Stimulated activated CD8-positive, alpha-beta memory T cell treated with anti-CD3 and anti-CD28 coated beads, Interleukin-12 subunit alpha, Interleukin-12 subunit beta, amount 100 ng/mL, for 24 hours (primary cell): ENCODE measurements around the gene GABRP.
"Not testable (repeated sequence)": the region's sequence is repeated elsewhere in the genome, so short reads cannot be mapped to it uniquely, and the experiment has no call there.

Experiments
- DNase-seq: peaks from one replicate; pipeline ENCODE4 v3.0.0-alpha.2; 2020; ENCODE audit errors: extremely low read depth

GABRP gene

DNA sequence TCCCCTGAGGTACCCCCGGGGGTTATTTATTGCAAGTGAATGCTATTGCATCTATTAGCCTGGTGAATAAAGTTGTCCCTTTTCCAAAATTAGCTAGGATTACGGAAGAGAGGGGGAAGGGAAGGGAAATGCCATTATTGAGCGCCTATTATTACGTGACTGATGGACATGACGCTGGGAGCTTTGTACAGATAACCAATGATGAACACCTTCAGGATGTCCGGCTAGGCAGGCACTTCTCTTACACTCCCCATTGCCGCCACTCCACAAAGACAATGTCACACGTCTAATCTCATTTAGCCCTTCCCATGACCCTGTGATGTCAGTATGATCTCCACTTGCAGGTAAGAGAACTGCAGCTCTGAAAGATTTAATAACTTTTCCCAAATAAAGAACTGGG is 9.4 kb downstream of the GABRP start:
- DNase-seq: no peak

DNA sequence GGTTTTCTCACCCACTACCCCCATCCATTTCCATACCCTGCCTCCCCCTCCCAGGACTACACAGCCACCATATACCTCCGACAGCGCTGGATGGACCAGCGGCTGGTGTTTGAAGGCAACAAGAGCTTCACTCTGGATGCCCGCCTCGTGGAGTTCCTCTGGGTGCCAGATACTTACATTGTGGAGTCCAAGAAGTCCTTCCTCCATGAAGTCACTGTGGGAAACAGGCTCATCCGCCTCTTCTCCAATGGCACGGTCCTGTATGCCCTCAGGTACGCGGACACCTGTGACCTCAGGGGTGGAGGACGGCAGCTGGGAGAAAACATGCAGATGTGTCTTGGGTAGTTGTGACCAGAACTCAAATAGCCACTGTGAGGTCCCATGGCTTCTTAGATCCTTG is 11.6 kb downstream of the GABRP start:
- DNase-seq: no peak

DNA sequence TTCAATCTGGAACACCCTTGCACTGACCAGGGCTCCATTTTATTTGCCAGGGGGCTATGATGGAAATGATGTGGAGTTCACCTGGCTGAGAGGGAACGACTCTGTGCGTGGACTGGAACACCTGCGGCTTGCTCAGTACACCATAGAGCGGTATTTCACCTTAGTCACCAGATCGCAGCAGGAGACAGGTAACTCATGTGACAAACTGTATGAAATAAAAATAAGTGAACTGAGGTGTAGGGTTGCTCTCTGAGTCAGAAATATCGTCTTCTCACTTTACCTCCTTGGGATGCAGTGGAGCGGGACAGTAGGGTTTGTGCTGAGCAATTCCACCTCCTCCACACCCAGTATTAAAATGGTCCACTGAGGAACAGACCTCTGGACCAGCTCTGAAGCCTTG is 22.1 kb downstream of the GABRP start:
- no peak for DNase-seq

DNA sequence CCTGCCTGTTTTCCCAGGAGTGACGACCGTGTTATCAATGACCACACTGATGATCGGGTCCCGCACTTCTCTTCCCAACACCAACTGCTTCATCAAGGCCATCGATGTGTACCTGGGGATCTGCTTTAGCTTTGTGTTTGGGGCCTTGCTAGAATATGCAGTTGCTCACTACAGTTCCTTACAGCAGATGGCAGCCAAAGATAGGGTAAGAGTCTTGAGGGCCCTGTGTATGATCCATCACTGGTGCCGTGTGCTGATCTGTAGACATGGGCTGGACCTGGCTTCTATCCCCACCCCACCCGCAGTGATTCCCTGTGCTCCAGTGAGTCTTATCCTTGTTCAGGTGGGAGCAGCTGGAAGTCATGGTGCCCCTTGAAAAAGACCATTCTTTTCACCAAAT is 26.0 kb downstream of the GABRP start:
- DNase-seq: no peak

DNA sequence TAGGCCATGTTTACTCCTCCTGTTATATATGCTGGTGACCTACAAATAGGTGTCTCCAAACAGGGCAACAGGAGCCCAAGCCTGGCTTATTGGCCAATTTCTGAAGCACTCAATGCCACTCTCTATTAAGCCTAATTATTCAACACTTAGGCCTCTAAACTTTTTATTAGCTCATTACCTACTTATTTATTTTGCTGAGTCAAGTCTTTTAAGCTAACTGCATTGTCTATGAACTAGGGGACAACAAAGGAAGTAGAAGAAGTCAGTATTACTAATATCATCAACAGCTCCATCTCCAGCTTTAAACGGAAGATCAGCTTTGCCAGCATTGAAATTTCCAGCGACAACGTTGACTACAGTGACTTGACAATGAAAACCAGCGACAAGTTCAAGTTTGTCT is 28.2 kb downstream of the GABRP start:
- DNase-seq: no peak

DNA sequence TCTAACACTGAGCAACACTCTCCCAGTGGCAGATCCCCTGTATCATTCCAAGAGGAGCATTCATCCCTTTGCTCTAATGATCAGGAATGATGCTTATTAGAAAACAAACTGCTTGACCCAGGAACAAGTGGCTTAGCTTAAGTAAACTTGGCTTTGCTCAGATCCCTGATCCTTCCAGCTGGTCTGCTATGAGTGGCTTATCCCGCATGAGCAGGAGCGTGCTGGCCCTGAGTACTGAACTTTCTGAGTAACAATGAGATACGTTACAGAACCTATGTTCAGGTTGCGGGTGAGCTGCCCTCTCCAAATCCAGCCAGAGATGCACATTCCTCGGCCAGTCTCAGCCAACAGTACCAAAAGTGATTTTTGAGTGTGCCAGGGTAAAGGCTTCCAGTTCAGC is 29.7 kb downstream of the GABRP start:
- DNase-seq: no peak

DNA sequence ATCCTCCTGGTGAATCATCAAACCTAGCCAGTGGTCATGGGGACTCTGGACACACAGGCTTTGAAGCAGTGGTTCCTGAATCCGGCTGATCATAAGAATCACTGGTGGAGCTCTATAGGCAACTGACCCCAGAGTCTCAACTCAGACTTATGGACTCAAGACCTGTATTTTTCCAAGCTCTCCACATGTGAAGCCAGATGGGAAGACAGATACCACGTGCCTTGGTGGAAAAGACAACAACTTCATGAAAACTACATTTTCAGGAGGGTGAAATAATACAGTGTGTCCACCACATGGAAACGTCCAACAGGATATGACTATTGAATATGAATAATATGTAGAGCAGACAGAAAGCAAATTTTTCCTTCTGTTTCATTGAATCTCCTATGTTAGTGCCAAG is 33.7 kb downstream of the GABRP start:
- no peak for DNase-seq

DNA sequence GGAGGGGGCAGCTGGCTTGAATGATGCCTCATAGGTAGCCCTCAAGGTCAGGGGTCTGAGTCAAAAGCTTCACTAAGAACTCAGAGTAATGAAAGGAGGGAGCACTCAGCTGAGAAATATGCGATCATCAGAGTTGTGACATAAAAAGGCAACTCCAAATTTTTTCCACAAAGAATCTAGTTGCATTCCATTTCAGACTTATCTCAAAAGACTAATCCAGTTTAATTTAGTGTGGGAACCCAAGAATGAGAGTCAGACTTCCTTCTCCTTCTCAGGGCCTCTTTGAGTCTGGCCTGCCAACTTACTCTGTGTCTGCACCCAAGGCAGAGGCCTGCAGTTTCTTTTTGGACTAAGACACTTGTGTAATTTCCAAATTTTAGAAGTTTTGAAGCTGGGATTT is 34.7 kb downstream of the GABRP start:
- DNase-seq: no peak

DNA sequence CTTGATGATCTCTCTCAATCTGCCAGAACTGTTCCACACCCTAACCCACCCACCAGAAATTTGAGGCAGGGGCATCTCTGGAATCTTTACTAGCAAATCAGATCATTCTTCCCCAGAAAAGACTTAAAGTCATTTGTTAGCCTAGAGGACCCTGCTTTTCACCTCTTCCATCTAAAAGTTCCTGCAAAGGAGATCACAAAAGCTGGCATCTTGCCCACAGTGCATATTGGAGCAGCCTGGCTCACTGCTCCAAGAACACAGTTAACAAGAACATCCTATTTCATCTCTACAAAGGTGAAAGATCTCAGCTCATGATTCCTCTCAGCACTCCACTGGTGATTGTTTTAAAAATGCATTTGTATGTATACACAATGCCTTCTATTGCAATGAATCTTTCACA is 36.3 kb downstream of the GABRP start:
- DNase-seq: no peak

DNA sequence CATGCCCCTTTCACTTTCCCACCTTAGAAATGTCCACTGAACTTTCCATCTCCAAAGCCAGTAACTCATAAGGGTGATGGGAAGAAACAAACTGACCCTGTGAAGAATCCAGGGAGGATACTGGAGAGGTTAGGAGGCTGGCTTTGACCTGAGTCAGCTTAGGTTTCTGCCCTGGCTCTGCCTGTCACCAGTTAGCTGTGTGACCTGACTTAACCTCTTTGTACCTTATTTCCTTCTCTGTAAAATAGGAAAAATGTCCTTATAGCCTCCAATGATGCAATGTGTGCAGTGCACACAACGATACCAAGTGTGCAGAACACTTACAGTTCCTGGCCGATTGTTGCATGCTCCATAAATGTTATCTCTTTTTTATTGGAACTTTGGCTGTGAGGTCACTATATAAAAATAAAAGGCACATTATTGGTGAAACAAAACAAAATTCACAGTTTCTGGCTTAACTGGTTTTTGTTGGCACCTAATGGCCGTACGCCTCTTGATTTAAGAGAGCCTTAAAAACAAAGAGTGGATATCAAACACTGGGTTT is 37.8 kb downstream of the GABRP start:
- DNase-seq: no peak

DNA sequence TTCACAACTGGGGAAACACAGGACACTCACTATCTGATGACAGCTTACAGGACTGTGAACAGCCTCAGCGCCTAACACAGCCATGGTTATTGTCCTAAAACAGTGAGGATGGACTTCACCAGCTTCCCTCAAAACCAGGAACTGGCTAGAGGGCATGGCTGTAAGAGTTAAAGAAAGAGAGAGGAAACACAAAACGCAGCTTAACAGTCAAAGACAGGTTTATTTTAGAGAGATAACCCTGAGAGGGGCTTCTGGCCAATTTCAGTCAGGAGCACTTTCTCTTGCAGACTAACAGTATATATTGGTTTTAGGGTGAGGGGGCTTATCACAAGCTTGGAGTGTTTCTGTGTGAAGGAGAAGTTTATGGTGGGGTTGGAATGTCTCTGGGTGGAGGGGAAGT is 42.6 kb downstream of the GABRP start:
- DNase-seq: no peak

DNA sequence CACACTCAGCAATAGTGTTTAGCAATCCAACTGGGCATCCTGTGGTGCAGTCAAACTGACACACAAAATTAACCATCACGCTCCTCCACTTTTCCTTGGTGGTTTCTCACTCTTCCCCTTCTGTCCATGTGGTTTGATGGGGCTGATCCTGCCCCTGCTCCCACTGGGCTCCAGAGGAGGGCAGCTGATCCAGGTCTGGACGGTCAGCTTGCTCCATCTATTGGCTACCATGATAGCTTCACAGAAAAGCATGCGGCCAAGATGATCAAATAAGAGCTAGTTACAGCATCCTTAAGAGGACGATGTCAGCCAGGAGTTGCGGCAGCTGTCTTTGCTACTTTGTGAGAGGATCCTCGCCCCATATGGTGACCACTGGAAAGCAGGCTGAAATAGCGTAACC is 48.7 kb downstream of the GABRP start:
- DNase-seq: no peak

DNA sequence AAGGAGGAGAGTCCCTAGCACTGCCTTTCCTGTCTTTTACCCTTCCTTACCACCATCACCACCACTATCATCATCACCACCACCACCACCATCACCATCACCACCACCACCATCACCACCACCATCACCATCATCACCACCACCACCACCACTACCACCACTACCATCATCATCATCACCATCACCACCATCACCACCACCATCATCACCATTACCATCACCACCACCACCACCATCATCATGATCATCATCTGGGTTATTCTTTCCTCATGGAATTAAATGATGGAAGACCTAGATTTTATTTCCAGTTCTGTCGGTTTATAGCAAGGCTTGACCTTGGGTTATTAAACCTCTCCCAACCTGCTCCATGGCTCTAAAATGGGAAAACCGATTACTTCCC is 50.5 kb downstream of the GABRP start:
- DNase-seq: not testable (repeated sequence)

DNA sequence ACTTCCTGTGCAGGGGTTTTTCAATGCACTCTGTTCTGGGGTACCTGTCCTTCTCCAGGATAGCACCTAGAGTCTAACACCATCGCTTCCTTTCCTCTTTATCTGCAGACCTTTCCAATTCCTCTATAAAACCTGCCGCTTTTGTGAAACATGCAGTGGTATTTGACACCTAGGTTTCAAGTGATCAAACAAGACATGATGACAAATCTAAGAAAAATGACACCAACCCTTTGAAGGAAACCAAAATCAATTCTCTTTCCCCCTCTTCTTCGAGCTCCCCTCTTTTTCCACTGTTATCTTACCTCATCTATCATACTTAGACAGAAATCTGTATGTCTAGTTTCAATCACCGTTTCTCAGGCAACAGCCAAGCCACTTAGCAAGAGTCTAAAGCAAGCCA is 52.7 kb downstream of the GABRP start:
- DNase-seq: no peak

DNA sequence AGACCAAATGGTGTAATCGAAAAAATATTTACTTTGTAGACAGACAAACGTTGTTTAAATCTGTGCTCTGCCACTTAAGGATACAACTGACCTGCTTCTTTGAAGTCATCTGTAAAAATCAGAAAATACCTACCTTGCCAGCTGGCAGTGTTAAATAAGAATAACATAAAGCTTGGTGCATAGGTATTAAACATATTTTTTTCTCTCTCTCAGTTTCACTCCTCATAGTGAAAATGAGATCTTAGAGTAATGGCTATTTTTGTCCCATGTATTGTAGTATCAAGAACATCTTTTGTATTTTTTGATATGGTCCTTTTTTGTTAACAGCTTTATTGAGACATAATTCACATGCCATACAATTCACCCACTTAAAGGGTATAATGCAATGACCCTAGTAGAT is 60.3 kb downstream of the GABRP start:
- no peak for DNase-seq

DNA sequence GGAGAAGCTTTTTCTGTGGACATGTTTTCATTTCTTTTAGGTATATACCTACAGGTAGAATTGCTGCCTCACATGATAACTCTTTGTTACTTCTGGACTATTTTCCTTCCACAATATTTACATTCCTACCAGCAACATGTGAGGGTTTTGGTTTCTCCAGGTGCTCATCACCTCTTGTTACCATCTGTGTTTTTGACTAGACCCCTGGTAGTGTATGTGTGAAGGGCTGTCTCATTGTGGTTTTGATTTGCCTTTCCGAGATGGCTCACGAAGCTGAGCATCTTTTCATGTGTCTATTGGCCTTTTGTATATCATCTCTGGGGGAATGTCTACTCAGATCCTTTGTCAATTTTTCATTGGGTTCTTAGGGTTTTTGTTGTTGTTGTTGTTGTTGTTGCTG is 61.1 kb downstream of the GABRP start:
- DNase-seq: no peak

DNA sequence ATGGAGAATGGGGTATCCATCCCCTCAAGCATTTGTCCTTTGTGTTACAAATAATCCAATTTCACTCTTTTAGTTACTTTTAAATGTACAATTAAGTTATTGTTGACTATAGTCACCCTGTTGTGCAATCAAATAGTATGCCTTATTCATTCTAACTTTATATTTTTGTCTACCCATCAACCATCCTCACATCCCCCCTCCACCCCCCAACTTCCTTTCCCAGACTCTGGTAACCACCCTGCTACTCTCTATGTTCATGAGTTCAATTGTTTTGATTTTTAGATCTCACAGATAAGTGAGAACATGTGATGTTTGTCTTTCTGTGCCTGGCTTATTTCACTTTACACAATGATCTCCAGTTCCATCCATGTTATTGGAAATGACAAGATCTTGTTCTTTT is 62.9 kb downstream of the GABRP start:
- no peak for DNase-seq

DNA sequence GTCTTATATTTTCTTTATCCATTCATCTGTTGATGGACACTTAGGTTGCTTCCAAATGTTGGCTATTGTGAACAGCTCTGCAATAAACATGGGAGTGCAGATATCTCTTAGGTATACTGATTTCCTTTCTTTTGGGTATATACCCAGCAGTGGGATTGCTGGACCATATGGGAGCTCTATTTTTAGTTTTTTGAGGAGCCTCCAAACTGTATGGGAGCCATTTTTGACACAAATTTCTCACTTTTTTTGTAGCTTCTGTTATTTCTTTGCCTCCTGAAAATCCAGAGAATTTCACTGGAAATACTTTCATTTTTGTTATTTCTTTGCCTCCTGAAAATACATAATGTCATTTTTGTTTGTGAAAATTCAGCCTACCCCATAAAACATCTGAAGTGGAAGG is 63.3 kb downstream of the GABRP start:
- DNase-seq: no peak

DNA sequence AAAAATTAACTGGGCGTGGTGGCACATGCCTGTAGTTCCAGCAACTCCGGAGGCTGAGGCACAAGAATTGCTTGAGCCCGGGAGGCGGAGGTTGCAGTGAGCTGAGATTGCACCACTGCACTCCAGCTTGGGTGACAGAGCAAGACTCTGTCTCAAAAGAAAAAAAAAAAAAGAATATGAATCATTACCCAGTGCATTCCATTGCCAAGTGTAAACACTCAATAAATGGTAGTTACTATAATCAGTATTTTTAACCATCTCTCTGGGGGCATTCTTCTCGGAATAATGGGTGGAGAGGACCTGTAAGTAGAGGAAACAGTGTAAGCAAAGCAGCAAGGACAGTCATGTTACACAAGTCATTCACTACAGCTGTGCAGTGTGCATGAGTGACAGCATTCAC is 64.5 kb downstream of the GABRP start:
- DNase-seq: no peak

DNA sequence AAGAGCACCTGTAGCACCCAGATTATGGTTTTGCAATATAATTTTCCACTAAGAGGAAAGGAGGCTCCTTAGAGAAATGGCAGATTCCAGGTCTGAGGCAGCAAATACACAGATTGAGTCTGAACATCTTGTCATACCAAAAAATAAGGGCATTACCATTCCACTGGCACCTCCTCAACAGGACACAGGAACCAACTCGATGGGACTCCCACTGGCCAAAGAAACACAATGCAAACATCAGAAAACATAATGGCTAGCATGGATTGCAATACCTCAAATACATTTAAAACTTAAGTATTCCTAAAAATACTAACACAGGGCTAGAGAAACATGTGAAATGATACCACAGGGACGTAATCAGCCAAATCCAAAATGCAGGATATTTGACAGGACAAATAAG is 65.8 kb downstream of the GABRP start:
- DNase-seq: no peak

DNA sequence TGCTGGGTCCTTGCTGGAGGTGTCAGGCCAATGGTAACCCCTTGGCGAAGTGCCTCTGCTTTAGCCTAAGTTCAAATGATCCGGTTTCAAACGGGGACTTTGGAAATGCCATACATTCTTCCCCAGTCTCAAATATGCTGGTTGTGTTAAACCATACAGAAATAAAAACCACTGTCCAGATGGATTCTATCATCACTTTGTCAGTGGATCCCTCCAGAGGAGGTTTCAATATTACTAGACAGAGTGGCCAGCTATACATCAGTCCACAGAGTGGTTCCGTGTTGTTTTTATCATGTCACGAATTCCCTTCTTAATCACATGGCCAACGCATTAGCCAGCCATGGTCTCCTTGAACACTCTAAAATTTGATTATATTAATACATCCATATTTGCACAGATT is 71.0 kb downstream of the GABRP start:
- DNase-seq: no peak

DNA sequence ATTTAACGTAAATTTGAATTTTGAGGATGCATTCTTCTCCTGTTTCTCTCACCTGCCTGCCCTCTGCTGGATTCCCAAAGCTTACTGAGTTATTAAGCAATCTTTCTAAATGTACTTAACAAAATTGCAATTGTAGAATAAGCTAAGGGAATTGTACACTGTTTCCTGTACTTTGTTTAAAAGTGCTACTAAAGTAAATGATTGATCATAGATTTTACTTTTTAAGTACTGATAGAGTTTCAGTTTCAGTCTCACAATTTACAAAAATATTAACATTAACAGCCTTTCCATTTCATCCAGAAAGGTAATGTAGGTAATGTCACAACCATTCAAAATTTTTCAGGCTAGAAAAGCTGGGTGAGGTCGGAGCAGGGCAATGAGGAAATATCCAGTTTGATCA is 73.5 kb downstream of the GABRP start:
- DNase-seq: no peak

DNA sequence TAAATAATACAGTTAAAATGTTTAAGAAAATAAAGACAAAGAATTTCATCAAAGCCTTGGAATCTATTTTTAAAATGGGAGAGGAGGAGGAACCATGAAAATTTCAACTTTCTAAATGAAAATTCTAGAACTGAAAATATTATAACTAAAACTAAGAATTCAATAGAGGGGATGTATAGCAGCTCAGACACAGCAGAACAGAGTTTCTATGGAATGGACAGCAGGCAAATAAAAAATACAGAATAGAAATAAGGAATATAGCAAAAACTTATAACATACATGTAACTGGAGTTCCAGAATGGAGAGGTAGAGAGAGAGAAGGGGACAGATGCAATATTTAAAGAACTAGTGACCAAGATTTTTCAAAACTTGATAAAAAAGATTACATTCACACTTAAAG is 76.9 kb downstream of the GABRP start:
- no peak for DNase-seq

DNA sequence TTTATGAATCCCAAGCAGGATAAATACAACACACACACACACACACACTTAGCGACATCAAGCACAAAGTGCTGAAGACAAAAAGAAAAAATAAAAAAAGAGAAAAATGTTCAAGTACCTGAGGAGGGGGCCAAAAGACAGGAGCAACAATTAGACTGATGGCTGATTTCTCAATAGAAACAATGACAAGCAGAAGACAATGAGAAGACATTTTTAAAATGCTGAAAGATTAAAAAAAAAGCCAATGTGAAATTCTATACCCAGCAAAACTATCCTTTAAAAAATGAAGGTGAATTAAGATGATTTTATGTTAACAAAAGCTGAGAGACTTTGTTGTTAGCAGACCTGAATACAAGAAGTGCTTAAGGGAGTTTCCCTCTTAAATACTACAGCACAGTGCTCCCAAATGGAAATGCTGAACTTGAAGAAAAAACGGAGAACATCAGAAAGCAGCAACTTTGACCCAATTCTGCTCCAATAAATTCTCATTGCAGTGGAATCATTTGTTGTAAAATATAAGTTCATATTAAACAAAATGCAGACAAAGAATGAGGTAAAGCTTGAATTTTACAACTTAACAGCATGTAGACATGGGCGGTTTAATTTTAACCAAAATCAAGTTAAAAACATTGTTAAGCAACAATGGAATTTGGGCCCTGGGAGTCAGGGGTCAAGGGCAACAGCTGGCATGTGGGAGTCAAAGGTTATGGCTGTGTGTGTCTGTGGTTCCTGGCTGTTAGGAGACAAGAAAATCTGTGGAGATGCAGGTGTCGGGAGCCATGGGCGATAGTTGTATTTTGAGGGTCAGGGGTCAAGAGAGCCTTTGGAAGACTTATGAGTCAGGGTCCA is 77.5 kb downstream of the GABRP start:
- DNase-seq: no peak
